PC-9 (cell line): ENCODE measurements around the gene MIB1. TPM values are rescaled to one million over a fixed set of nuclear protein-coding genes. Genes with fewer than 3 reads are reported as not detected.

Experiments used
- BruUV-seq: library from RNA; stranded (reverse); fragments of 400-500 nt; replicated peaks from 2 replicates; lab custom pipeline; 2021; lab: Mats Ljungman, UMichigan
- CTCF ChIA-PET: fragments of 300-600 bp; sonication (Branson Sonifier 250); formaldehyde crosslinking; loops from one replicate; lab custom pipeline; 2022; ENCODE audit warnings: antibody characterized with exemption; lab: Charles Lee
- POLR2A ChIA-PET: fragments of 300-600 bp; sonication (Branson Sonifier 250); formaldehyde crosslinking; loops from one replicate; lab custom pipeline; 2022; ENCODE audit warnings: antibody characterized with exemption; ENCODE audit not compliant: unreplicated experiment; lab: Charles Lee
- DNase-seq, 2 experiments: peaks; one replicate each; pipeline versions ENCODE4 v3.0.0 to v3.0.0-alpha.2; 2015 to 2022; ENCODE audit warnings: mixed read lengths in 1 of 2
- H2AFZ ChIP-seq: fragments of 200-600 bp; sonication (generic); 2 replicates; pipeline ENCODE4 v1.8.1; 2017; ENCODE audit warnings: antibody characterized with exemption
- H3F3A ChIP-seq: fragments of 200-600 bp; sonication (generic); 2 replicates; pipeline ENCODE4 v1.8.1; 2017; ENCODE audit warnings: antibody characterized with exemption, mild to moderate bottlenecking, low read depth; ENCODE audit not compliant: insufficient read depth
- H3K27ac ChIP-seq: fragments of 200-600 bp; sonication (generic); 2 replicates; pipeline ENCODE4 v1.6.1; 2016; ENCODE audit warnings: mixed run types
- H3K27me3 ChIP-seq: fragments of 200-600 bp; sonication (generic); 2 replicates; pipeline ENCODE4 v1.6.1; 2016; ENCODE audit warnings: low read depth, mixed run types; ENCODE audit not compliant: insufficient read depth
- H3K36me3 ChIP-seq: fragments of 200-600 bp; sonication (generic); 2 replicates; pipeline ENCODE4 v1.6.1; 2016; ENCODE audit warnings: low read depth, mixed run types
- H3K4me1 ChIP-seq: fragments of 200-600 bp; sonication (generic); replicated peaks from 2 replicates; pipeline ENCODE4 v1.6.1; 2016; ENCODE audit warnings: mixed run types; ENCODE audit not compliant: insufficient read depth
- H3K4me2 ChIP-seq: fragments of 200-600 bp; sonication (generic); 2 replicates; pipeline ENCODE4 v1.6.1; 2017; ENCODE audit warnings: mixed run types
- H3K4me3 ChIP-seq: fragments of 200-600 bp; sonication (generic); 2 replicates; pipeline ENCODE4 v1.6.1; 2016; ENCODE audit warnings: mixed run types
- H3K79me2 ChIP-seq: fragments of 200-600 bp; sonication (generic); 2 replicates; pipeline ENCODE4 v1.6.1; 2017; ENCODE audit warnings: low read depth, mixed run types
- H3K9me2 ChIP-seq: fragments of 200-600 bp; sonication (generic); 2 replicates; pipeline ENCODE4 v1.8.1; 2017; ENCODE audit warnings: mild to moderate bottlenecking; ENCODE audit not compliant: insufficient read depth
- H3K9me3 ChIP-seq: fragments of 200-600 bp; sonication (generic); 2 replicates; pipeline ENCODE4 v1.8.1; 2016; ENCODE audit warnings: low read depth; ENCODE audit not compliant: insufficient read depth
- H4K20me1 ChIP-seq: fragments of 200-600 bp; sonication (generic); 2 replicates; pipeline ENCODE4 v1.8.1; 2017; ENCODE audit not compliant: insufficient read depth
- EZH2 ChIP-seq: fragments of 200-600 bp; sonication (generic); IDR thresholded peaks from 2 replicates; pipeline ENCODE4 v1.8.0; 2017; ENCODE audit warnings: antibody characterized with exemption, low read depth
- intact Hi-C: fragments of 100-400 bp; cut with micrococcal nuclease; formaldehyde crosslinking; loops from one replicate; pipeline ENCODE4 v1.10.0; 2022; ENCODE audit not compliant: unreplicated experiment
- total RNA-seq: library from RNA; stranded (reverse); gene quantifications from 2 replicates; pipeline ENCODE4 v1.2.3, GENCODE V29; 2021
- TF ChIP-seq, protein P1 (sequence below): fragments of 200-600 bp; sonication (generic); conservative IDR thresholded peaks from 2 replicates; pipeline ENCODE4 v1.6.1; 2017; ENCODE audit warnings: mixed run types, antibody characterized with exemption, mild to moderate bottlenecking, moderate library complexity

MIB1 gene
- total RNA-seq, 1 experiment from 2014 or later, result 40.1 TPM

DNA sequence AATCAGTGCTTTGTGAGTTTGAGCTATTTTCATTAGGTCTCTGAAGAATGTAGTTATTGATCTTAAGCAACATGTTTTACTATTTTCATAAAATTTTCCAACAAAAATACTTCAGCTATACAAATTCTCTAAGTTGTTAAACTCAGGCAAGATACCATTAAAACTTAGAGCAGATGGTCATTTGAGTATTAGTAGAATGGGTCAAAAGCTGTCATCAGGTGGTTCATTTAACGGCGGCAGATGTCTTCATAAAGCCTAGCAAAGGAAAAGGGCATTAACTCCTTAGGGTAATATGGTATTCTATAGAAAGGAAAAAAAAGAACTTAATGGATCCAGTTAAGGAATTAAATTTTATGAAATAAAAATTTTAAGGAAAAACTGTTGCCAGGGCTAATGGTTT, 19.2 kb downstream of the MIB1 start:
- no peak for DNase-seq
- H2AFZ ChIP-seq, result no peak overlapping the region

DNA sequence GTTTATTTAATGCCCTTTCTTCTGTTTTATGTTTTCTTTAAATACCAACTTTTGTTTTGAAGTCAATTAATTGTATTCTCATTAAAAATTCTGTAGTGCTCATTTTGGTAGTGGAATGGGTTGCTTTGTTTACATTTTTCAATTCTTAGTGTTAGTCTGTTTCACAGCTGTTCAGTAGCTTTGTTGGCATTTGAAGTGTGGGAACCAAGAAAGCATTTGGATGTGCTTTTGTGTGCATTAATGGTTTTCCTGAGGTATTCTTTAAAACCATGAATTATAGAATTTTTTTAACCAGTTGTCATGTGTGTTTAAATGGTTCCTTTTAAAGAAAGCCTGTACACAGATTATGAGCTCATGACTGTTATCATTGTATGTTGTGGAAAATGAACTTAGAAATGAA, 19.7 kb downstream of the MIB1 start:
- no peak for TF ChIP-seq EZH2
- TF ChIP-seq, protein P1, sequence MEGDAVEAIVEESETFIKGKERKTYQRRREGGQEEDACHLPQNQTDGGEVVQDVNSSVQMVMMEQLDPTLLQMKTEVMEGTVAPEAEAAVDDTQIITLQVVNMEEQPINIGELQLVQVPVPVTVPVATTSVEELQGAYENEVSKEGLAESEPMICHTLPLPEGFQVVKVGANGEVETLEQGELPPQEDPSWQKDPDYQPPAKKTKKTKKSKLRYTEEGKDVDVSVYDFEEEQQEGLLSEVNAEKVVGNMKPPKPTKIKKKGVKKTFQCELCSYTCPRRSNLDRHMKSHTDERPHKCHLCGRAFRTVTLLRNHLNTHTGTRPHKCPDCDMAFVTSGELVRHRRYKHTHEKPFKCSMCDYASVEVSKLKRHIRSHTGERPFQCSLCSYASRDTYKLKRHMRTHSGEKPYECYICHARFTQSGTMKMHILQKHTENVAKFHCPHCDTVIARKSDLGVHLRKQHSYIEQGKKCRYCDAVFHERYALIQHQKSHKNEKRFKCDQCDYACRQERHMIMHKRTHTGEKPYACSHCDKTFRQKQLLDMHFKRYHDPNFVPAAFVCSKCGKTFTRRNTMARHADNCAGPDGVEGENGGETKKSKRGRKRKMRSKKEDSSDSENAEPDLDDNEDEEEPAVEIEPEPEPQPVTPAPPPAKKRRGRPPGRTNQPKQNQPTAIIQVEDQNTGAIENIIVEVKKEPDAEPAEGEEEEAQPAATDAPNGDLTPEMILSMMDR, result no peak
- no peaks in the 10 kb centered on the region for H3K36me3 ChIP-seq
- intact Hi-C loops, result no loop called here
- ChIA-PET POLR2A (interaction anchor here (0.6 to 0.7 kb wide), 2 partner anchors 18 to 160 kb away, joined by 3 to 5 read pairs; partner anchors contain the start of gene ESCO1), CTCF (no interaction called here)
- H3K79me2 ChIP-seq, result peaks cover 45% of the 10 kb centered on the region
- no peak overlapping the region for H3K27ac ChIP-seq
- no peaks in the 10 kb centered on the region for H3K4me1 ChIP-seq
- H3K9me2 ChIP-seq, result no peaks in the 10 kb centered on the region
- no peak overlapping the region for H2AFZ ChIP-seq
- no peaks in the 10 kb centered on the region for H3K27me3 ChIP-seq
- DNase-seq, result no peak
- H4K20me1 ChIP-seq, result no peaks in the 10 kb centered on the region
- H3K9me3 ChIP-seq, result no peaks in the 10 kb centered on the region
- H3F3A ChIP-seq, result no peaks in the 10 kb centered on the region
- no peak overlapping the region for H3K4me2 ChIP-seq
- no peak overlapping the region for H3K4me3 ChIP-seq
- no TSS peak for BruUV-seq

More for the DNA sequence above, 19.2 kb downstream of the MIB1 start:
- Histone ChIP-seq H3K9me2 (no peaks in the 10 kb centered on the region), H3K4me3 (no peak overlapping the region), H3F3A (no peaks in the 10 kb centered on the region), H3K27ac (no peak overlapping the region), H3K36me3 (no peaks in the 10 kb centered on the region), H3K79me2 (peaks cover 45% of the 10 kb centered on the region), H4K20me1 (no peaks in the 10 kb centered on the region), H3K4me2 (no peak overlapping the region), H3K27me3 (no peaks in the 10 kb centered on the region), H3K4me1 (no peaks in the 10 kb centered on the region), H3K9me3 (no peaks in the 10 kb centered on the region)
- BruUV-seq, result no TSS peak
- ChIA-PET CTCF (no interaction called here), POLR2A (interaction anchor here (0.6 to 0.7 kb wide), 2 partner anchors 18 to 160 kb away, joined by 3 to 5 read pairs; partner anchors contain the start of gene ESCO1)
- intact Hi-C loops, result no loop called here
- no peak for TF ChIP-seq EZH2
- TF ChIP-seq, protein P1, result no peak

DNA sequence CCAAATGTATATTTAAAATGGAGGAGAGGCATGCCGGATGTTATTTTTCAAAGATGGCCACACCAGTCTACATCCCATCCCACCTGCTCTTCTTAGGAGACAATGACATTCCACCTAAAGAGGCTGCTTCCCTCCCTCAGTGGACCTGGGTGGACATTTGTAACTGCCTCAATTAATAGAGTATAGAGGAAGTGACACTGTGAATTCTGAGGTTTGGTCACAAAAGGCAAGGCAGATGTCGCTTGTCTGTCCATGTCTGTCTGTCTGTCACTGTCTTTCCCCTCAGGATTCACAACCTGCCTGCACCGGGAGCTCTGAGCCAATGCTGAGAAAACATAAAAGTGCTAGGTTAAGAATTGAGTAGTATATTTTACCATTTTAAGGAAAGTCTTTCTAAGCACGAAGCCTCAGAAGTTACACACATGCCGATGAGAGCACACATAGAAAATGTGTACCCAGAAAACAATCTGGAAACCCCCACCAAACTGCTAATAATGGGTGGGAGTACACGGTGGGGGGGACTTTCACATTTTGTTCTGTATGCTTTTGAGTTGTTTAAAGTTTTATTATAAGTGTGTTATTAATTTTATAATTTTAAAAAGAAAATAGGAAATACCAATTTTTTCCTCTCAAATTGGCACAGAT, 21.0 kb downstream of the MIB1 start:
- DNase-seq, result no peak
- no peak overlapping the region for H2AFZ ChIP-seq
- peaks cover 37% of the 10 kb centered on the region for H3K79me2 ChIP-seq
- H3K4me1 ChIP-seq, result no peaks in the 10 kb centered on the region
- no peaks in the 10 kb centered on the region for H4K20me1 ChIP-seq
- POLR2A ChIA-PET, result no interaction called here
- no peaks in the 10 kb centered on the region for H3K9me3 ChIP-seq
- no peak overlapping the region for H3K27ac ChIP-seq
- H3F3A ChIP-seq, result no peaks in the 10 kb centered on the region
- H3K36me3 ChIP-seq, result no peaks in the 10 kb centered on the region
- TF ChIP-seq EZH2, result no peak
- TF ChIP-seq, protein P1, result no peak
- no TSS peak for BruUV-seq
- intact Hi-C loops, result no loop called here
- H3K4me2 ChIP-seq, result no peak overlapping the region
- no peaks in the 10 kb centered on the region for H3K27me3 ChIP-seq
- CTCF ChIA-PET, result no interaction called here
- no peaks in the 10 kb centered on the region for H3K9me2 ChIP-seq
- H3K4me3 ChIP-seq, result no peak overlapping the region
